GOT3 (cell line): ENCODE data around the gene PHF19.

Experiments
- DNase-seq: peaks from one replicate; lab custom pipeline; 2025; ENCODE audit warnings: mixed read lengths; lab: John Stamatoyannopoulos, UW

PHF19 gene

DNA sequence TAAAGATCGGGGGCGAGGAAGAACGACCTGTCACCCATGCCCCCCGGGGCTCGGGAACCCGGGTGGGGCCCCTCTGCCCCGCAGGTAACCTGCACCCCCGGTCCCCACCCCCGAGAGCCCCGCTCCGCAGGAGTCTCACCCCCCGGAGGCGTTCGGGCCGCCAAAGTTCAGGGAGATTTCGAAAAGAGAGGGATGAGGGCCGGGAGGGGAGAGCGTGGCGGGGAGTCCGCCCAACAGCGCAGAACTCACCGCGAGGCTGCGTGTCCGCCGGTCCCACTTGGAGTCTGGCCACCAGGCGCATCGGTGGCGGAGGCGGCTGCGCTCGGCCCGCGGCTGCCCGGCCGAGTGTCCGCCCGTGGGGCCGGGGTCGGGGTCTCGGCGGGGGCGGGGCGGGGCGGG lies at the start of gene PHF19:
Gene PHF19, minus strand, starts transcription at position 347 of the 399 bp plus-strand sequence. CDS start 2,447 bp downstream, outside the sequence.
- DNase-seq, result no peak

DNA sequence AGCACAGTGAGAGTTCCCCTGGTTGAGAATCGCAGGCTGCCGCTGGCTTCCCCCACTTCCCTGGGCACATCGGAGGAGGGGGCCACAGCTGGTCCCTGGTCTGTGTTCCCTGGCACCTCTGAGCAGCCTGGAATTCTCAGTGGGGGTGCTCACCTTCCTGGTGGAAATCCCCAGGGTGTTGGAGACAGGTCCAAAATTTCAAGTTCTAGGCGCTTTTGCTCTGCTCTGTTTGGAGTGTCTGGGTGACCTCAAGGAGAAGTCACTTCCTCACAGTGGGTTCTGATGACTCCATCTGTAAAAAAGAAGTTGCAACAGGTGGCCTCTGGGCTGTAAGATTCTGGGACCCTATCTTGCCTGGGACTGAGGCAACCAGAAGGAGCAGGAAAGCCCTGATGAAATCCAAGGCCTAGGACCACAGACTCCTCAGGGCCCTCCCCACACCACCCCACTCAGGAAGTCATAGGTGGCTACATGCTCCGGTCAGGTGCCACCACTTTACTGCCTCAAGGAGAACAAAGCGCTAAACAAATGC lies 49.5 kb upstream of the PHF19 start, which contains the start of gene TRAF1:
Gene TRAF1, minus strand, starts transcription at position 400 of the 532 bp plus-strand sequence. CDS start 721 bp downstream, outside the sequence.
- no peak for DNase-seq

DNA sequence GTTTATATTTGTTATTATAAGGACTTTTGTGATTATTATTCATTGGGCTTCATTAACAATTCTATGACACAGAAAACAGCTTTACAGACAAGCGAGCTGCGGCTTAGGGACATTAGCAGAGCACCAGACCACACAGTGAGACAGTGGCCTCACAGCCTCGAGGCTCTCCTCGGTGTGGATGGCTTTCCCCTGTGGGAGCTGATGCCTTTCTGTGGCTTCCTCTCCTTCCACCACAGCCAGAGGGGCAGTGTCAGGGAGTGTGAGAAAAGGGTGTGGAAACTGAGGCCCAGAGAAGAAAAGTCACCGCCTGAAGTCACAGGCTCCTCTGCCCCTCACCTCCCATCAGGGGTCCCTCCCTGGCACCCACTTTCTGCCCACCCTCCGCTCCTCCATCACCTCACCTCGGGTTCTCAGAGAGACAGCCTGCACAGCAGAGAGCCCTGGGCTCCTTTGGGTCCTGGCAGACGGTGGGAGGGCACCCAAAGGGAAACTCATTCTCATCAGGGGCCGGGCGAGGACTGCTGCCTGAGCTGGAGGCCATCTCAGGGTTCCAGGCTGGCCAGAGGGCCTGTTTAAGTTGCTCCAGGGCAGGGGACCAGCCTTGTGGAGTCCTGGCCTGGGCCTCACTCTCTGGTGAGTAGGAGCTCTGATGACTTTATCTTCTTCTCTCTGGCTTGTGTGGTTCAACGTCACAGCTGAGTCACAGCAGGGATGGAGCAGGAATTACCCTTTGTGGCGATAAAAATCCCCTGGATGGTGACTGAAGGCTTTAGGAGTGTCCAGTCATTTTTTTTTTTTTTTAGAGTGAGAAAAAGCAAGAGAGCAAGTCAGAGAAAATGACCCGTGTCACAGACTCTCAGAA lies 48.8 kb upstream of the PHF19 start:
- DNase-seq, result no peak

DNA sequence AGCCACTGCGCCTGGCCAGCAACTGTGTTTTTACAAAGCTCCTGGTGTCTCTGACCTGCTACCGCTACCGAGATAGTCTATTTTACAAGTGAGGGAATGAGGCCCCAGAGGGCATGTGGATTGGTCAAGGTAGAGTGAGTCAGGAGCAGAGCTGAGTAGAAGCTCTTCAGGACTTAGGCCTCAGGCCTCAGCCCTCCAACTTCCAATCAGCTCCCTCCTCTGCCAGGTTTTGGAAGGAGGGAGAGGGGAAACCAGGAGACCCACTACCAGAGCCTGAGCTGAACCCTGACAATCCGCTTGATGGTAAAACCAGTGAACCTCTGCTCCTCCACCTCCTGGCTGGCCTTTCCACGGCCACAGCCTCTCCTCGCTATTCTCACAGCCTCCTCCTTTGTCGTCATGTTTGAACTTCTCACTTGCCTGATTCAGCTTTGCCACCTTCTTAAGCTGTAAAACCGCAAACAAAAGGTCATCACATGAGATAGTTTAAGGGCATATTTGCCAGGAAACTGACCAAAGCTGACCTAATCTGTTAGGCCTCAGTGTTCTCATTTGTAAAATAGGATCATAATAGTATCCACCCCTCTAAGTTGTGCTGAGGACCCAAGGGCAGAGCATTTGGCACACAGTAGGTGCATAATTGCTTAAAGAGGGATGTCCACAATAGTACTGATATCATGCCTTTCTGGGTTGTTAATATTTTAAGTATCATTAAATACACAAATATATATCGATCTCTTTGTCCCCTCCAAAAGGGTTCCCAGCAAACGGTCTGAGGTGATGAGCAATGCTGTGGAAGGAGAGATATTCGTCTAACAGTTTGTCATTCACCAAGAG lies 47.9 kb upstream of the PHF19 start:
- no peak for DNase-seq

DNA sequence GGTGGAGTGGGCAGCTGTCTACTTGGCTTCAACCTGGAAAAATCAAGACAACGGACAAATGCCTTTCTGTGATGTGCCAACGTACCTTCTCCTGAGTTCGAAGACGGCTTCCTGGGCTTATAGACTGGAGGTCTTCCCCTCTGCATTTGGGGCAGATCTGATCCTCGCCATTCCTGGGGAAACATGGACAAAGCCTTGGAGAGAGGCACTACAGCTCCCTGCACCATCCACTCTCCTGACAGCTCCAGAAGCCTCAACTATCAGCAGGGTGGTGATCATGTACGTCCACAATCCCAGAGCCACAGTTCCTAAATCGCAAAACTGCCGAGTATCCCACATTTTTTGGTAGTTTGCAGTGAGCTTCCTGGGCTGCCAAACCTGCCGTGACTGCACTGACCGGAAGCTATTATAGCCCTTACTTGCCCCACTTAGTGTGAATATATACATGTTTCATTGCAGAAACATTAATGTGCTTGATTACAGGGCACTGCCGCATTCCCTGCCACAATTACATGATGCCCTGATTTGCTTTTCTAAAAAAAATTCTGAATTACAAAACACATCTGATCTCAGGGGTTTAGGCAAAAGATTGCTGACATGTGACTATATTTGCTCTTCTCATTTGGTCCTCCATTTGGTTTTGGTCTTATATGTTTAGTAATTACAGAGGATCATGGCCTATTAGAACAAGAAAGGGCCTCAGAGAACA lies 46.8 kb upstream of the PHF19 start:
- no peak for DNase-seq

DNA sequence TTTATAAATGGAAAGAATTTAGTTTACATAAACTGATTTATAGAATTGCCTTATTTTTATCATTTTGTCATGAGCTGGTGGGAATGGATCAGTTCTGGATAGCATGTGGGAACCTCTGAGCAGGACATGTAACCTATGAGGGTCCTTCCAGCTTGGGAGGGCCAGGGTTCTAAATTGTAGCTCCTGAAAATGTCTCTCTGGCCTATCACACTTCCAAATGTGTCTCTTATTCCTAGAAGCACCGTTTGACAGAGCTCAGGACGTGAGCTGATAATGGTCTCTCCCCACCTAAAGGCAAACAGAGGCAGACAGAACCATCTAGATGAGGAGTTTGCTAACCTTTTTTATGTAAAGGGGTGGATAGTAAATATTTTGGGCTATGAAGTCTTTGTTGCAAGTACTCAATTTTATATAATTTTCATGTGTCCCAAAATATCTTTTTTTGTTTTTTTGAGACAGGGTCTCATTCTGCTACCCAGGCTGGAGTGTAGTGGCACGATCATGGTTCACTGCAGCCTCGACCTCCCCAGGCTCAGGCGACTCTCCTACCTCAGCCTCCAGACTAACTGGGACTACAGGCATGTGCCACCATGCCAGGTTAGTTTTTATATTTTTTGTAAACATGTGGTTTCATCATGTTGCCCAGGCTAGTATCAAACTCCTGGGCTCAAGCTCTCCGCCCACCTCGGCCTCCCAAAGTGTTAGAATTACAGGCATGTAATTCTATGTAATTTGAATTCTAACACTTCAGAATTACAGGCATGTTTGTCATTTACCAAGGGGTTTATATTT lies 45.6 kb upstream of the PHF19 start:
- DNase-seq, result no peak

DNA sequence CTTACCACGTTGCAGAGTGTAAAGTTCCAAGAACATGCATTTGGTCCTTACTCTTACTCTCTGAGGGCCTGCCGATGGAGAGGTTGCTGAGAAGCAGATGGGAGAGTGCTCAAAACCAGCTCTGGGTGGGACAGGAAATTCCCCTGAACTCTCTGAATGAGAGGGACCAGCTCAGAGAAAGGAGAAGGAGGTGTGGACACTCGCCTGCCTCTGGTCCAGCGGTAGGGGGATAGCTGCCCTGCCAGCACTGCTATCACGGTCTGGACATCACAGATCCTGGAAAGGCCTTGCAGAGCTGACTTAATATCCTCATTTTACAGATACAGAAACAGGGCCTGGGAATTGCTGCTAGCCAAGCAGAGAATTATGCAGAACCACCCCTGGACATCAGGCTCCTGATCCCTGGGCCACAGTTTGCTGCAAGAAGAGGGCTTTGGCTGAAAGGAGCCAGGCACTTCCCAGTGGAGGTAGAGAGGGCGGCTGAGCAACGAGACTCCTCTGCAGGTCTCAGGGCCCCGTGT lies 44.7 kb upstream of the PHF19 start:
- DNase-seq, result no peak

DNA sequence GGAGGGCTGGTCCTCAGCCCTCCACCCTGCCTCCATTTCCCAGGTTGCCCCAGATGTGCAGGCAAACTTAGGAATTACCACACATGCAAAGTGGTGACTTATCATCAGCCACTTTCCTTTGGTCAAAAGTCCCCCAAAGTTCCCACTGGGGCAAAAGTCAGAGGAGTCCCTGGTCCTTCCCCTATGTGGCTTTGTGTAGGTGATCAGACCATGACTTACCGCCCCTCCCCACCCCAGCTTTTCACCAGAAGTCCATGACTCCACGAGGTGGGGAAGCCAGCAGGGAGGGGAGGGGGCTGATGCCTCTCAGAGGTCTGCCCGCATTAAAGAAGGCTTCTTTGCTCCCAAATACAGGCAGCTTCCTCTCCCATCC lies 43.8 kb upstream of the PHF19 start:
- no peak for DNase-seq

DNA sequence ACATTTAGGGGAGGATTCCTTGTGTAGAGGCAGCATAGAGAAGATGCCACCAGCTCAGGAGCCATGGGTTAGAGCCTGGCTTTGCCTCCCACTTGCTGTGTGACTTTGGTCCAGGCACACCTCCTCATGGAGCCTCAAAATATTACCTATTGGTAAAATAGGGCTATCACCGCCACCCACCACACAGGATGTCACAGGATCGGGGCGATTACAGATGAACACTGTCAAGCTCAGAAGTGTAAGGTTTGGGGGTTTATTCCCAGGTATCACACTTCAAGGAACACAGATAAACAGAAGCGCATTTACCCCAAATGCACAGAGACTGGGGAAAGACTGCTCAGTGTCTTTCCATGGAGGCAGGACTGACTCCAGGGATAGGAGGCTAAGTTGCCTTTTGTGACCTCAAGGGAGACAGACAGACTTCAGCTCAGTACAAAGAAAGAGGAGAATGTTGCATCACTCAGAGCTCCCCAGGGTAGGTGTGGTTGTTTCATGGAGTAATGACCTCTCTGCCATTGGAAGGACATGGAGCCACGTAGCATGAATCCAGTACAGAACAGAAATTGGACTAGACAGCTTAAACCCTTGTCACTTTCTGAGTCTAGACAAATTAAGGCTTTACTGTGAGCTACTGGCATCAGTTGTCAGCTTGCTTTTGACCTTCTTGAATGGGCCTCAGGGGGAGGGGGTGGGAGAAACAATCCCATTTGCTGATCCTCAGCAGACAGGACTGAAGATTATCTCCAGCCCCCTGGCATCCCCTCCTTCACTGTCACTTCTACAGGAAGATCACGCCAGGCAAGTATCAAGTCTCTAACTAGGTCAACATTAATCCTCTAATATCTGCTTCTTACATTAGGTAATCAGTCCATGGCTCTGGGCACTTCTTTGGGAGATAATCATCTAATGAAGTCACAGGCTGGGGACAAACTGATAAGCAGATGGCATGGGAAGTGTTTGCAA lies 43.1 kb upstream of the PHF19 start:
- DNase-seq, result no peak

DNA sequence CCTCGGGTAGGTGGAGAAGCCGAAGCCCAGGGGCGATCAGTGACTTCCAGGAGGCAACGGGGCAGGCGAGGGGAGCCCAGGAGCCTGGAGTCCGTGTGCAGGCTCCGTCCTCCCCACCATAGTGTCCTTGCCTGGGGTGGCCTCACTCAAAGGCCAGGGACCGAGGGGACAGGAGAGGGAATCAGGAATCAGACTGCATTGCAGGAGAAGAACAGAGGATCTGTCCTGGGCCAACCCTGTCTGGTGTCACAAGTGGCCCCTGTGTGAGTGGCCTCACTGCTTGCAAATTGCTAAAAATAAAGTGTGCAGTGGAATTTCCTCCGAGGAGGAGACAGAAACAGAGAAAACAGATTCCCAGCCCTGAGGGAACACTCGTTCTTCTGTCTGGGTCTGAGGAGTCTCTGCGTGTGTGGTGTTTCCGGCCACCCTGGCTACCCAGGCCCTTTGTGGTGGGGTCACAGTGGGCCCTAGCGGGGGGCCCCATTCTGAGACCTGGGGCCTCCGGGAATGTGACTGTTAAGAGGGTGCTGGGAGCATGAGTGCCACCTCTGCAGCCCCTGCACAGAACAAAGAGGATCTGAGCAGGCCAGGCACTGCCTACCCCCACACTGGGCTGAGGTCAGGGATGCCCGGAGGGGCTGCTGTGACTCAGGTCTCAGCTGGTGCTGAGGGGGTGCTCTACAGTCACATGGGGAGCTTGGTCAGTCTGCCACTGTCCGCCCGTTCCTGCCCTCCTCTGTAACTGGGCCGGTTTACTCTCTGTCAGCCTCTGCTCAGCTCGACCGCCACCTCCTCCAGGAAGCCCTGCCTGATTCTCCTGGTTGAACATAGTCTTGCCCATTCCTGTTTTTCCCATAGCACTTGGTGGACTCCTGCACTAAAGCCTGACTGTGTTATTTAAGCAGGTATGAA lies 42.2 kb upstream of the PHF19 start:
- no peak for DNase-seq

DNA sequence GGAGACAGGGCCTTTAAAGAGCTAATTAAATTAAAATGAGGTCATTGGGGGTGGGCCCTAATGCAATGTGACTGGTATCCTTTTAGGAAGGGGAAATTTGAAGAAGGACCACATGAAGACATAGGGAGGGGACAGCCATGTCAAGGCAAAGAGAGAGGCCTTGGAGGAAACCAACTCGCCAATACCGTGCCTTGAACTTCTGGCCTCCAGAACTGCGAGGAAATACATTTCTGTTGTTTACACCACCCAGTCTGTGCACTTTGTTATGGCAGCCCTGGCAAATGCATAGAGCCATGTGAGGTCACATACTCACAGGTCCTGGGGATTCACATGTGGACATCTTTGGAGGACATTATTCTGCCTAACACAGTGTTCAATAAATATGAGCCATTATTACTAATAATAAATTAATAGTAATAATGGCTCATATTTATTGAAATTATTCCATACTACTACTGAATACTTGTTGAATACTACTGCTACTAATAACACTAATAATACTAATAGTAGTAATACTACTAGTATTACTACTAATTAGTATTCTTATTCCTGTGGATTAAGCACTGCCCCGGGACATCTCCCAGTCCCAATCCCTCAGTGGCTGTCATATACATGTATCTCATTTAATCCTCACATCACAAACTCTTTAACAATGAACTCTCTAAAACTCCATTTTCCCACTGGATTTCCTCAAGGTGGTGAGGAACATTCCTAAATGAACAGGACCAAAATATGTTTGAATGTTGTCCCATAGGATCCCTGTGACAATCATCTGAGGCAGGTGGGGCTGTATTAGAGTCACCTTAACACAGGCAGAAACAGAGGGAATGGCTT lies 41.2 kb upstream of the PHF19 start:
- no peak for DNase-seq

DNA sequence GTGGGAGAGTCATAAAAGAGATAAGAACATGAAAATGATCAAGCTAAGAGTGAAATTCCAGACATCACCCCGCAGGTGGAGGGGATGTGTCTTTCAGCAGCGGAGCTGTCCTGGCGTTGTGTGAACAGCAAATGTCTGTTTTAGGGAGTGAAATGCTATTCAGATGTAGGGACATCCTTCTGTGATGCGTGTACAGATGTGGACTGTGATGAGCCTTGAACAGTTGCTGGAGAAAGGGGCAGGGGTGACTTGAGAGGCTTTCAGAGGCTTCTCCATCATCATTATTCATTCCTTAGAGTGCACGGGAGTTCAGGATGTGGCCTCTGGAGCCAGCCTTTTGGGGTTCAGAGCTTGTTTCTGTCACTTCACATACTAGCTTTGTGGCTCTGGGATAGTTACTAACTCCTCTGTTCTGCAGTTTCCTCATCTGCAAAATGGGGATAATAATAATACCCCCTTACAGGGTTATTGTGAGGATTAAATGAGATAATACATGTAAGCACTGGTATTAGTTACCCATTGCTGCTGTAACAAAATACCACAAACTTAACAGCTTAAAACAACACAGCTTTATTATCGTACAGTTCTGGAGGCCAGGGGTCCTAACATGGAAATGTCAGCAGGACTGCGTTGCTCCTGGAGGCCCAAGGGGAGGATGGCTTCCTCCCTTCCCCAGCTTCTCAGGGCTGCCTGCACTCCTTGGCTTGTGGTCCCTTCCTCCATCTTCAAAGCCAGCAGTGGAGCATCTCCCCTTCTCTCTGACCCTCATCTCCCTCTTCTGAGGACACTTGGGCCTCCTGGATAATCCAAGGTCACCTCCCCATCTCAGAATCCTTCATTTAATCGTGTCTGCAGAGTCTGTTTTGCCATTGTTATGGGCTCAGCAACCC lies 40.2 kb upstream of the PHF19 start:
- no peak for DNase-seq

DNA sequence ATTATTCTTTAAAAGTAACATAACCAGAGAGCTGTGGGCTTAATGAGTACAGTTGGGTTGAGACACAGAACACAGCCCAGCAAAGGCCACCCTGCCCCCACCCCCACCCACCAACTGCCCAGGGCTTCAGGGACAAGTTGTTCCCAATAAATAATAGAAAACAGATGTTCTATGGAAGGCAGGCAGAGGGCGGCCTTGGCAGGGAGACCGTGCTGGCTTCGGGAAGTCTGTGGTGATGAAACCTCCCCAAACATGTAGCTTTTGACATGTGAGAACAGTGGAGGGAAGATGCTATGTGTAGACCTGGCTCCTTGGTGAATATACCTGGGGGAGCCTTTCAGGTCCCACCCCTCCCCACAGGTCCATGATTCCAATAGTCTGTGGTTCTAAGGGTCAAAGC lies 39.6 kb upstream of the PHF19 start:
- DNase-seq, result no peak

DNA sequence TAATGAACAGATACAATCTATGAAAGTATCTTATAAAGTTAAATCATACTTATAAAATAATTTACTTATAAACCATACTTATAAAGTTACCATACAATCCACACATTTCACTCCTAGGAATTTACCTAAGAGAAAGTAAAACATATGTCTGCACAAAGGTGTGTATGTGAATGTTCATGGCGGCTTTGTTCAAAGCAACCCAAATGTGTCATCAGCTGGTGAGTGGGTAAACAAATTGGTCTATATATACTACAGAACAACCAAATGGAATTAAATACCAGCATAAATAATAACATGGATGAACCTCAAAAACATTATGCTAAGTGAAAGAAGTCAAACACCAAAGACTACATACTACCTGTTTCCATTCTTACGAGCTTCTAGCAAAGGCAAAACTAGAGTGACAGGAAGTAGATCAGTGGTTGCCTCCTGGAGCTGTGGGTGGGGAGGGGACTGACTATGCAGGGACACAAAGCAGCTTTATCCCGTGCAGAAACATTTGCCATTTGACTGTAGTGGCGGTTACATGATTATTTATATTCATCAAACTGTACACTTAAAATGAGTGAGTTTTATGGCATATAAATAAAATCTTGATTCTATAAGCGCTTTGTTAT lies 39.0 kb upstream of the PHF19 start:
- DNase-seq, result no peak

DNA sequence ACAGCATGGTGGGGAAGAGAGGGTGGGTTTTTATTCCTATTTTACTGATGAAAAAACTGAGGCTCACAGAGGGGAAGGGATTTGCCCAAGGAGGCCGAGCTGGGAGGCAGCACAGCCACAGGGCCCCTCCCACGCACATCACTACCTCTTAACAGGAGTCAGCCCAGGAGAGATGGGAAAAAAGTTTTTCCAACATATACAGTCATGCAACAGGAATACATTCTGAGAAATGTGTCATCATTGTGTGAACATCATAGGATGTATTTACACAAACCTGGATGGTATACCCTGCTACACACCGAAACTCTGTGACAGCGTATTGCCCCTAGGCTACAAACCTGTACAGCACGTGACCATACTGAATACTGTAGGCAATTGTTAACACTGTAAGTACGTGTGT lies 38.0 kb upstream of the PHF19 start:
- DNase-seq, result no peak

DNA sequence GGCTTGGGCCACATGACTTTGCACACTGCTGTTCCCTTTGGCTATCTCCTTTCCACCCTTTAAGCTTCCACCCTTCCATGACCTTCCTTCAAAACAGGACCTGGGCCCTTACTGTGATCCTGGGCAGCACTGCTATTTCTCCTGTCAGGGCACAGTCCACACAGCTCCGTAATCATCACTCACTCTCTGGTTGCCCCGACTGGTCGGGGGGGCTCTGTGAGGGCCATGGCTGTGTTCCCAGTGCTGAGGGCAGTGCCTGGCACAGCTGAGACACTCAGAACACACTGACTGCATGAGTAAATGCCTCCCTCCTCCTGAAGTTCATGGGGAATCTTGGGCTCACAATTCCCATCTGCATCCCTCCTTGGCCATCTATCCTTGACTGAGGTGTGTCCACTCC lies 37.4 kb upstream of the PHF19 start:
- DNase-seq, result no peak
